Tibial nerve (tissue), 4 donors: ENCODE measurements around the gene GUK1.

Source experiments
- EP300 ChIP-seq, 2 donors: sonication (generic); formaldehyde crosslinking; IDR thresholded peaks; one replicate each; pipeline ENCODE4 v1.6.1; 2017; ENCODE audit warnings: antibody characterized with exemption in 2 of 2, mild to moderate bottlenecking in 1 of 2
- POLR2A ChIP-seq, 2 donors: fragments of 450-650 bp; IDR thresholded peaks; one replicate each; pipeline ENCODE4 v1.6.1; 2017; ENCODE audit warnings: antibody characterized with exemption in 2 of 2, mild to moderate bottlenecking in 2 of 2, moderate library complexity in 2 of 2
- TF ChIP-seq, protein P1 (sequence below), 5 experiments: fragments of 200-600 bp in 3 of 5; fragments of 450-650 bp in 2 of 5; sonication (generic) in 3 of 5; IDR thresholded peaks; one replicate each; pipeline ENCODE4 v1.5.1; 2016 to 2019; ENCODE audit warnings: antibody characterized with exemption in 5 of 5, mild to moderate bottlenecking in 3 of 5, moderate library complexity in 2 of 5

DNA sequence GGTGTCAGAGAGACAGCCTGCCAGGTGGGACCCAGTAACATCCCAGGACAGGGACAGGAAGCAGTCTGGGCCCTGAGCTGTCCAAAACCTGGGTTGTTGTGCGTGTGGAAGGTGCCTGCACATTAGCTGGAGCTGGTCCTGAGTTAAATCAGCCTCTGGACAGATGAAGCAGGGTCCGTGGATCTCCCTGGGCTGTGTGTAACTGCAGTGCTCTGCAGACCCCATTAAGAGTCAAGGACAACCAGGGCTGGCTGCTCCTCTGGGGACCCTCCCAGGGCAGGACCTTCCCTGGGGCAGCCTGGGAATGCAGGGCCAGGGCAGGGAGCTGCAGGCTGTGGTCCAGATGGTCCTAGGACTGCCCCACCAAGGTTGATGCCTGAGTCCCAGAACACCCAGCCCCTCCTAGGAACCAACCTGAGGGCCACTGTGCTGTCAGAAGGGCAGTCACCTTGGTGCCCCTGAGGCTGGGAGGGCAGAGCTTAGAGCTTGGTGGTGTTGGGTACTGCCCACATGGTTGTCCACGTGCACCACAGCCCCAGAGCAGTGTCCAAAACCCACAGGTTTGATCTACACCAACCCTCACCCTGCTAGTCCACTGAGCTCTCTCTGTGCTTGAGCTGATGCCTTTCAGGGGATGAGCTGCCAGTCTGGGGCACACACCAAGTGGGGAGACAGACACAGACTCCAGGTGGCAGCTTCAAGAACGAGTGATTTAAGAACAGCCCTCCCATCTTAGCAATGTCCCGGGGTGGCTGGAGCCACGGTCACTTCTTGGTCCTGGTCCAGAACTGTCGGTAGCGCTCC, 33.9 kb upstream of the GUK1 start:
- TF ChIP-seq, protein P1, sequence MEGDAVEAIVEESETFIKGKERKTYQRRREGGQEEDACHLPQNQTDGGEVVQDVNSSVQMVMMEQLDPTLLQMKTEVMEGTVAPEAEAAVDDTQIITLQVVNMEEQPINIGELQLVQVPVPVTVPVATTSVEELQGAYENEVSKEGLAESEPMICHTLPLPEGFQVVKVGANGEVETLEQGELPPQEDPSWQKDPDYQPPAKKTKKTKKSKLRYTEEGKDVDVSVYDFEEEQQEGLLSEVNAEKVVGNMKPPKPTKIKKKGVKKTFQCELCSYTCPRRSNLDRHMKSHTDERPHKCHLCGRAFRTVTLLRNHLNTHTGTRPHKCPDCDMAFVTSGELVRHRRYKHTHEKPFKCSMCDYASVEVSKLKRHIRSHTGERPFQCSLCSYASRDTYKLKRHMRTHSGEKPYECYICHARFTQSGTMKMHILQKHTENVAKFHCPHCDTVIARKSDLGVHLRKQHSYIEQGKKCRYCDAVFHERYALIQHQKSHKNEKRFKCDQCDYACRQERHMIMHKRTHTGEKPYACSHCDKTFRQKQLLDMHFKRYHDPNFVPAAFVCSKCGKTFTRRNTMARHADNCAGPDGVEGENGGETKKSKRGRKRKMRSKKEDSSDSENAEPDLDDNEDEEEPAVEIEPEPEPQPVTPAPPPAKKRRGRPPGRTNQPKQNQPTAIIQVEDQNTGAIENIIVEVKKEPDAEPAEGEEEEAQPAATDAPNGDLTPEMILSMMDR (IDR thresholded peaks at IDR 0.05): no peak
- TF ChIP-seq POLR2A (IDR thresholded peaks at IDR 0.05): no peak
- no peak for TF ChIP-seq EP300 (IDR thresholded peaks at IDR 0.05)
